ENCODE measurements around the gene DOK6.

Gene DOK6

GRCh38 chr18:69539404-69539803 is 138.7 kb downstream of the DOK6 start:
- DNase-seq (ENCODE audit: low read depth): no peak

DNA sequence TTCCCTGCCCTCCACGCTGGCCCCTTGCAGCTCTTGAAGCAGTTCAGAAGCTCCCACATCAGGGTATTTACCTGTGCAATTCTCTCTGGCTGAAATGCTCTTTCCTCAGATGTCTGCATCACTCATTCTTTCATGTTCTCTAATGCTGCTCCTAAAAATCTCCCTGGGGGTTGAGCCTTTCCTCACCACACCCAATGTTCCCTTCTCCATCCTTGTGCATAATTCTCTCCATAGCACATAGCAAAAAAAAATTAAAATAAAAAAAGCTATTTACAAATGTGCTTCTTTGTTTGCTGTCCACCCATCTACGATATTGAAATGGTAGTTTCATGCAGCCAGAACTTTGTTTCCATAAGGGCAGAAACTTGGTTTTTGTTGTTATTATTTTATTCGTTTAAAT is 155.5 kb downstream of the DOK6 start:
- no peak for DNase-seq (ENCODE audit: low read depth)

GRCh38 chr18:69557282-69557681 is 156.6 kb downstream of the DOK6 start:
- DNase-seq (ENCODE audit: low read depth): no peak

DNA sequence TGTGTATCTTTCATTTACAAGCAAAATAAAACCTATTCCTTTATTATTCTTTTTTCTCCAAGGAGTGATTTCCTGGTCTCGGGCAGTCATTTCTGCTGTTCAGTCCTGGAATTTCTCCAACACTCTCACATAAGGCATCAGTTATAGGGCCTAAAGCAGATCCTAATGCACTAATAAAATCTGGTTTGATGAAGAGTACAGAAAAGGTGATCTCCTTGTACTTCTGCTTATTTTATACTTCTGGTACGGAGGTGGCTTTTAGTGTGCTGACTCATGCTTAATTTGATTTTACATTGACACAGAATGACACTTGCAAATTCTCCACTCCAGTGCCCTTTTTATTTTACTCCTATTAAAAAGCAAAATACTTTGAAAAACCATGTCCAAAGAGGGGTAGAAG is 157.4 kb downstream of the DOK6 start:
- DNase-seq (ENCODE audit: low read depth): no peak

DNA sequence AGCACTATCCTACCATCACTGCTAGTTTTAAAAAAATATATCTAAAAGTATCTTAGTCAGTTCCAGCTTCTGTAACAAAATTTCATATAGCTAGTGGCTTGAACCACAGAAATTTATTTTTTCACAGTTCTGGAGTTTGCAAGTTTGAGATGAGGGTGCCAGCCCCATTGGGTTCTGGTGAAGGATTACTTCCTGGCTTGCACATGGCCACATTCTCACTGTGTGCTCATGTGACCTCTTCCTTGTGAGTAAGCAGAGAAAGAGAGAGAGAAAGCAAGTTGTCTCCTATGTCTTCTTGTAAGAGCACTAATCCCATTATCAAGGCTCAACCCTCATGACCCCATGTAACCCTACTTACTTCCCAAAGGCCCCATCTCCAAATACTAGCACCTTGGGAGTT is 158.9 kb downstream of the DOK6 start:
- no peak for DNase-seq (ENCODE audit: low read depth)

DNA sequence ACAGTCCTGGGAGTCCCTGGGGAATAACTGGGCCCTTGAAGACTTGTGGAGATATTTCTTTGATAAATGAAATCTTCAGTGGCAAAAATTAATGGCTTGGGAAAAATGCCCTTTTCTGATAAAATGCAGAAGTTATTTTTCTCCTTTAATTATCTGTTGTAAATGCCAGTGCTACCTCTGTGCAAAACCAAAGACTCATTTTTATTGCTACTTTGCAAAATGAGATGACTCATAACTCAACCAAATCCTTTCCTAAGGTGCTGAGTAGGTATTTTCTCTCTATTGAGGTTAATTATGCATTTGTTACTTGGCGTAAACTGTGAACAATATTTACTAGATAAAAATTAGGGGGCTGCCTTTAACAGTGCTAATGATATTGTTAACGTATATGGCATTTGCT is 163.9 kb downstream of the DOK6 start:
- DNase-seq (ENCODE audit: low read depth): no peak

DNA sequence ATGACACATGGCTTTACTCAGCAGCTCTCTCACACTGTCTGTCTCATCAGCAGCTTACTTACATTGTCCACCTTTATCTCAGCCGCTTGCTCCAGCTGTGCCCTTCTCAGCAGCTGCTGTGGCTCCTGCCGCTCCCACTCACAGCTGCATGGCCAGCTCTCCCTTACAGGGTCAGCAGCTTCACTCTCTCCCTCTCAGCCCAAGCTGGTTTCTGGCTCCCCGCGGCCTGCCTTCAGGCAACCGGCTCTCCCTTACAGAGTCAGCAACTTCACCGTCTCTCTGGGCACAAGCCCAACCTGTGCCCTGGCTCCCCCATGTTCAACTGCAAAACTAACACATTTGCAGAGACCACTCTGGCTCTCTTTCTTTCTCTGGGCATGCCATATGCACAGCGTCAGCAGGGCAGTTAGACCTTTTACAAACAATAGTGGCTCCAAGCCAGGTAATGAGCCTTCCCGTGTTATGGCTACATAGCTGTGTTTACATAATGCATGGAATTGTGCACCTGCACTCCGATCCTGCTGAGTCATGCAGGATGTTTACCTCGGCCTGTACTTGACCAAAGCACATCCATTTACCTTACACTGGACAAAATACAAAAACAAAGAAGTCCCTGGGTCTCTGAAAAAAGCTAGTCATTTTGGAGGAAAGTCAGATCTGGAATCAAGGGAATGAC is 167.3 kb downstream of the DOK6 start:
- DNase-seq (ENCODE audit: low read depth): no peak

DNA sequence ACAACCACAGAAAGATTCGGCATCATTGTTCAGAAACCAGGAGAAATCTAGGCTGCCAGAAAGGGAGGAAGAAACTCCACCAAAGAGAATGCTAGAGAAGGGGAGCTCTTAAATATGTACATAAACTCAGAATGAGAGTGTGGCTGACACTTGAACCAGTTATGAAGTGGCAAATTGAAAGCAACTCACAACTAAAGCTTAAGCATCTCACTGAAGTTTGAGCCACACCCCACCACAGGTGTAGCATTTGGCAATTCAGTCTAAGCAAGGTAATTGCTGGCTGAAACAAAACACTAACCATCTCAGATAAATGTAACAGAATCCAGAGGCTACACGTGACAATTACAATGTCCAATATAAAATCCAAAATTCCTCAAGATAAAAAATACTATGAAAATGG is 168.4 kb downstream of the DOK6 start:
- DNase-seq (ENCODE audit: low read depth): no peak

DNA sequence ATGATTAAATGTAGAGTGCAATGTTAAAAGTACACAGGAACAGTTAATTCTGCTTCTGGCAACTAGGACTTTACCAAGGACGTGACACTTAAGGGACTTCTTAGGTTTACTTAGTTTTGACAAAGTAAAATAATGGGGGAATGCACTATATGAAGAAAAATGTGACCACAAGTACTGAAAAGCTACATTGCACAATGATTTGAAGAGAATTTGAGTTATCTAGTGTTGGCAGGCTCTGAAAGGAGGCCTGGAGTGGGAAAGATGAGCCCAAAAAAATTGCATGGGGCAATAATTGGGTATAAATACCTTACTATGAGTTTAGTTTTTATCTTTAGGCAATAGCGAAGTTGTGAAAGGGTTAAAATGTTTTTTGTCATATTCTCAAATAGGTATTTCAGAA is 173.7 kb downstream of the DOK6 start:
- no peak for DNase-seq (ENCODE audit: low read depth)

DNA sequence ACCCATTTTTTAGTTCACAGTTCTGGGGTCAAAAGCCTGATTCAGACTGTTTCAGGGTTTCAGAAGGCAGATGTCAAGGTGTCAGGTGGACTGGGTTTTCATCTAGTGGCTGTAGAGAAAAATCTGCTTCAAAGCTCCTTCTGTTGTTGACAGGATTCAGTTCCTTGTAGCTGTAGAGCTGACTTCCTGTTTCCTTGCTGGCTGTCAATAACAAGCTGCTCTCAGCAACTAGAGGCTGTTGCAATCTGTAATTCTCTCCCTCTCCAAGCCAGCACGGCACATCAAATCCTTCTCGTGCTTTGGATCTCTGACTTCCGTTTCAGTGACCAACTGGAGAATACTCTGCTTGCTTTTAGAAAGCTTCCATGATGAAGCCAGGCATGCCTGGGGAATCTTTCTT is 179.4 kb downstream of the DOK6 start:
- DNase-seq (ENCODE audit: low read depth): no peak

DNA sequence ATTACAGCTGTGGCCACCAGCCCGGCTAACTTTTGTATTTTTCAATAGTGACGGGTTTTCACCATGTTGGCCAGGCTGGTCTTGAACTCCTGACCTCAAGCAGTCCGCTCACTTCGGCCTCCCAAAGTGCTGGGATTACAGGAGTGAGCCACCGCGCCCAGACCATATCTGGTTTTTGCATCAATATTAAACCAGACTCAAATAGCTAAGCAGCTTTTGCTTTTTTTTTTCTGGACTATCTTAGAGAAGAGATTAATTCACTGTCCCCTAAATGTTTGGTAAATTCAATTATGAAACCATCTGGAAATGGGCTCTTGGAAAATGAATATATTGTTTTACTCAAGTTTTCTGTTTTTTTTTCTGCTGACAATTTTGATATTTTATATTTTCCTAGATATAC is 183.7 kb downstream of the DOK6 start:
- no peak for DNase-seq (ENCODE audit: low read depth)

DNA sequence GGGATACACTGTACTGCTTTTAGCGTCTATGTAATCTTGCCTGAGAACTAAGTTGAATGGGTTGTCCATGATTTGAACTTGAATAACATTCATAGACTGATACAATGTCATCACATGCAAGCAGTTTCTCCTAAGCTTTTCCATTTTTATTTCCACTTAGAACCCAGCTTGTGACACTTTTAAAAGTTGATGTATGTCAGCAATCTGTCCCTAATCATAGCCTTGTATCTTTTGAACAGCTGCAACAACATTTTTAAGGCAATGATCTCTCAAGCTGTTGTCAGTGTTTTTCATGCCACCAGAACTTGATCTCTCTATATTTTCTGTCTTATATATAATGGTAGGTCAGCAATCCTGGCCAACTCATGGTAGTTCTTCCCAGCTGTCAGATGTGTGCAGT is 185.0 kb downstream of the DOK6 start:
- DNase-seq (ENCODE audit: low read depth): no peak

GRCh38 chr18:69586537-69586936 is 185.8 kb downstream of the DOK6 start:
- DNase-seq (ENCODE audit: low read depth): no peak

GRCh38 chr18:69588301-69588700 is 187.6 kb downstream of the DOK6 start:
- DNase-seq (ENCODE audit: low read depth): peak; percentile 6

- no peak for DNase-seq (ENCODE audit: low read depth)
These were observed 189.5 kb downstream of the DOK6 start for GRCh38 chr18:69590150-69590549.

GRCh38 chr18:69596345-69596744 is 195.7 kb downstream of the DOK6 start:
- DNase-seq (ENCODE audit: low read depth): no peak

DNA sequence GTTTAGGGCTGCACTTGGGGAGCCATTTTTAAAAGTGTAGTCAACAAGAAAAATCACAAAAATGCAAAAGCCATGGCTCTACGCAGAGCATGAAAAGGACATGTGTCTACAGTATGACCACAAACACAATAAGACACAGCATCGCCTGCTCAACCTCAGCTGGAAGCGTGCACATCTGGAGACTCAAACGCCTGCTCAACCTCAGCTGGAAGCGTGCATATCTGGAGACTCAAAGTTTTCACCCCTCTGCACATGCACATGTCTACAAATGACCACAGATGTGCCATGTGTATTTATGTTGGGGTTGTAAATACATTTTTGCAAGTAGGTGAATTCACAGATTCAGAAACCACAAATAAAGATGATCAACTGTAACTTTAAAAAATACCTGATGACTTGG is 196.9 kb downstream of the DOK6 start:
- no peak for DNase-seq (ENCODE audit: low read depth)

DNA sequence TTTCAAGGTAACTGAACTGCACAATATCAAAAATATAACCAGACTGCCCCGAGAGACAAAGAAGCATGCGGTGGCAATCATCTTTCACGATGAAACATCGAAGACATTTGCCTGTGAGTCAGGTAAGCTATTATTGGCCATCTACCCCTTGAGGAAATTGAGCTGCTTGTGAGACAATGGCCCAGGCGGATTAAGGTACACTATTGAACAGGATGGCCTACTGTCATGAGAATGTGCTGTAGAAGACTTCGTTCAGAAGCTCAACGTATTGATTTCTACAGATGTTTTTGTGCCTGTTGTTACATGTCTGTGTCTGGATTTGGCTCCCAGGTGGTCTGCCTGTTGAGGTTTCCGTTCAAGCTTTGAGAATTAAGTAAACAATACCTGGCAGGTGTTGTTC is 198.7 kb downstream of the DOK6 start:
- no peak for DNase-seq (ENCODE audit: low read depth)

DNA sequence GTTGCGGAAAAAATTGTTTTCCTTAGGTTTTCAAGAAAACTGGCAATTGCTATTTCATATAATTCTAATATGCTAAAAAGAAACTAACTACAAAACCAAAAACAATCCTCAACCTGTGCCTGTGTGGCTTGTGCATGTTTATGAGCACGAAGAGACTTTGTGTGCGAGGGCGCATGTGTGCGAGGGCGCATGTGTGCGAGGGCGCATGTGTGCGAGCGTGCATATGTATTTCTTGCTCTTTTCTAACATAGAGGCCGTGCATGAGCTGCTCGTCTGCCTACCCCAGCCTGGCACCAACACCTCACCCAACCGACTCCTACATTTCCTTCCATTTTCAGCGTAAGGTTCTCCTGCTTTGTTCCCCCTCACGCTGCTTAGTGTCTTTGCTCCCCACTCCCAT is 211.6 kb downstream of the DOK6 start:
- no peak for DNase-seq (ENCODE audit: low read depth)

- DNase-seq (ENCODE audit: low read depth): no peak
These were observed 215.4 kb downstream of the DOK6 start for GRCh38 chr18:69616114-69616513.

DNA sequence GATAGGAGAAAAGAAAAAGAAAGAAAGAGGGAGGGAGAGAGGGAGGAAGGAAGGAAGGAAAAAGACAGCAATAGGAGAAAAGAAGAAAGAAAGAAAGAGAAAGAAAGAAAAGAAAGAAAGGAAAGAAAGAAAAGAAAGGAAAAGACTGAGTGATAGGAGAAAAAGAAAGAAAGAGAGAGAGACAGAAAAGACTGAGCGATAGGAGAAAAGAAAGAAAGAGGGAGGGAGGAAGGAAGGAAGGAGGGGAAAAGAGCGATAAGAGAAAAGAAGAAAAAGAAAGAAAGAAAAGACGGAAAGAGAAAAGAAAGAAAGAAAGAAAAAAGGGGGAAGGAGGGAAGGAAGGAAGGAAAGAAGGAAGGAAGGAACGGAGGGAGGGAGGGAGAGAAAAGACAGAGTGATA is 216.7 kb downstream of the DOK6 start:
- no peak for DNase-seq (ENCODE audit: low read depth)

- no peak for DNase-seq (ENCODE audit: low read depth)
These were observed 217.2 kb downstream of the DOK6 start for GRCh38 chr18:69617888-69618287.

DNA sequence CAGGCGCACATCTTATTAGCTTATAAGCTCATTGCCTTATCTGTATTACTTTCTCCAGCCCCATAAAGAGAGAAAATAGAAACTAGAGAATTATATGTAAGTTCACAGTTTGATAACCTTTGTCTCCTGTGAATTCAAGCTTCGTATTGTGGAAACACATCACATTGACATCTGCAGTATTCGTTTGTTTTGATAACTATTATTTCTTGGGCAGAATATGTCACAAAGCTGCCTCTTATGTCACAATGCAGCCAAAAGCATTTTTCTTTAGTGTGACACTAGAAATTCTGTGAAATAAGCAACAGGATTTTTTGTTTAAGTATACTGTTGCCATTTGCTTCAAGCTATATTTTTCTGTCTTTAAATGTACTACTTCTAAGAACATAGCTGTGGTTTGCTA is 221.5 kb downstream of the DOK6 start:
- no peak for DNase-seq (ENCODE audit: low read depth)

- no peak for DNase-seq (ENCODE audit: low read depth)
These were observed 222.3 kb downstream of the DOK6 start for GRCh38 chr18:69622961-69623360.

DNA sequence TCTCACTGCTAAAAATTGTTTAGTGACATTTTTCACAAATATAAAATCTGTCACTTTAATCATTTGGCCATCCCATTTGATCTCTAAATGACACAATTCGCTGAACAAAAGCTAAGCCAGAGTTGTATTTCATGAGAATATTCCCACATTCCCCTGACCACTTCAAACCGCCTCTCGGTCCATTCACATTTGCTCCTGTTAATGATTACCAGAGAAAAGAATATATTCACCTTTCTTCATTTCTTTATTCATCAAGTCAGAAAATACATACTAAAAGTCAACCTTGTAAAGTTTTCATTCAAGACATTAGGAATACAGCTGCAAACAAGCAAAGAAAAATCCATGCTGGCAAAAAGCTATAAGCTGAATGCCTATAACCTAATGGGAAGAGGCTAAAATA is 225.5 kb downstream of the DOK6 start:
- DNase-seq (ENCODE audit: low read depth): no peak

Data from ELR (cell line).